WI38 (cell line): ENCODE results near the gene PEA15.

Experiments
- H3K4me3 ChIP-seq: 2 replicates; pipeline ENCODE4 v1.5.1; 2011; ENCODE audit warnings: low read depth, mild to moderate bottlenecking, control low read depth, low read length
- CTCF ChIP-seq: IDR thresholded peaks from 2 replicates; pipeline ENCODE4 v1.5.1; 2012; ENCODE audit warnings: low read depth, mild to moderate bottlenecking, control low read depth, low read length

Gene PEA15

GRCh38 chr1:160192234-160192633 is 12.9 kb upstream of the PEA15 start:
- no peak for TF ChIP-seq CTCF
- H3K4me3 ChIP-seq = no peak overlapping the region

DNA sequence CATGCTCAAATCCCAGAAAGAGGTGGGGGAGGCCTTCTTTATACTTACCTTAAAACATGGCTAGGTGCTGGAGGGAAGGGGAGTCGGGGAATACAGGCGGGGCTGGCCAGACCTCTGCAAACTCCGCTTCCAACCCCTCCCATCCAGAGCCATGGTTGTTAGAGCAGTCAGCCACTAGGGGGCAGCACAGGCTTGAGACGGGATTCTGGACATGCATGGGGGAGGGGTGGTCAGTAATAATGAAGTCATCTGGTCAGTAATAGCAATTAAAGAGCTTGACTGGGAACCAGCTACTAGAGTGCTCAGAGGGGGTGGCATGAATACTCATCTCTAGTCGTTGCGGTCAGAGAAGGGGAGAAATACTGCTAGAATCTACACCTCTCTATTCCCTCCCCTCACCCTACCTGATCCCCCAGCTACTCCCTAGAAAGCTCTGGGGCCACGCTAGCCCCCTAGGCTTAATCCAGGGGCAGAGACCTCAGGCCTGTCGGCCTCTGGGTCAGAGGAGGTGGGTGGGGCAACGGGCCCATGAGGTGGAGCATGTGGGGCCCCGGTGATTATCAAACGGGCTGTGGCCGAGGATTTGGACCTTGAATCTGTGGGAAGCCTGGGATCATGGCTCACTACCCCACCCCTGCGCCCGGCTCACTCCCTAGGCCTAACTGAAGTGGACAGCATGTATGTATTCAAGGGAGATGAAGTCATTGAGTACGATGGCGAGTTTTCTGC is 11.9 kb upstream of the PEA15 start:
- H3K4me3 ChIP-seq = no peak overlapping the region
- peak; percentile 95 for TF ChIP-seq CTCF

DNA sequence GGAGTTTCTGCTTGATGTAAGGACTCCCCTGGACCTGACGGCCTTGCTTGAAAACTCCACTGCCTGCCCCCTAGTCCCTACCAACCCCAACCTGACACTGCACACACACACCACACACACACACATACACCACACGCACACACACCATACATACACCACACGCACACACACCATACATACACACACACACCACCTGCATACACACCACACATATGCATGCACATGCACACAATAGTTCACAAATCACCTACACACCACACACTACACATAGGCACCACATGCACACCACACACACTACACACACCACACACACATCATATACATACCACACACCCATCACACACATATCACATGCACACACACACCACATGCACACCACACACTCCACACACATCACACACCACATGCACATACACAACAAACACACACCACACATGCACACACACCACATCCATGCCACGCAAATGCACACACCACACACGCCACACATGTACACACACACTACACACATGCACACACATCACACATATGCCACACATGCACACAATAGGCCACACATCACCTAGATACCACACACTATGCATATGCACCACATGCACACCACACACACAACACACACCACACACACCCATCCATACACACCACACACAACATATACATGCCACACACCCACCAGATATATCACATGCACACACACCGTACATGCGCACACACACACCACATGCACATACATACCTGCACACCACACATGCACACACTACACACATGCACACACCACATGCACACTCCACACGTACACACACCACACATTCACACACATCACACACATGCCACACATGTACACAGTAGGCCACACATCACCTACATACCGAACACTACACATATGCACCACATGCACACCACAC is 11.1 kb upstream of the PEA15 start:
- no peak for TF ChIP-seq CTCF
- H3K4me3 ChIP-seq = no peak overlapping the region

DNA sequence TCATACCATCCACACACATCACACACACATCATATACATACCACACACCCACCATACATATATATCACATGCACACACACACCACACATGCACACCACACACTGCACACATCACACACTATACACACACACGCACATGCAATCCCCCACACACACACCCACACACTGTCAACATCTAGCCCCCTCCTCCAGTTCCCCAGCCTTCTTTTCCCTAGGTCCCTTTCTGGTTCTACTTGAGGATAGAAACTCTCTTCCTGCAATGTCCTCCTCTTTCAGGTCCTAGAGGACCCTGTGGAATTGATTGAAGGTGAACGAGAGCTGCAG is 10.5 kb upstream of the PEA15 start:
- H3K4me3 ChIP-seq = no peak overlapping the region
- no peak for TF ChIP-seq CTCF

- TF ChIP-seq CTCF = no peak
- no peak overlapping the region for H3K4me3 ChIP-seq
Measured at GRCh38 chr1:160196143-160196542, 9.0 kb upstream of the PEA15 start.

DNA sequence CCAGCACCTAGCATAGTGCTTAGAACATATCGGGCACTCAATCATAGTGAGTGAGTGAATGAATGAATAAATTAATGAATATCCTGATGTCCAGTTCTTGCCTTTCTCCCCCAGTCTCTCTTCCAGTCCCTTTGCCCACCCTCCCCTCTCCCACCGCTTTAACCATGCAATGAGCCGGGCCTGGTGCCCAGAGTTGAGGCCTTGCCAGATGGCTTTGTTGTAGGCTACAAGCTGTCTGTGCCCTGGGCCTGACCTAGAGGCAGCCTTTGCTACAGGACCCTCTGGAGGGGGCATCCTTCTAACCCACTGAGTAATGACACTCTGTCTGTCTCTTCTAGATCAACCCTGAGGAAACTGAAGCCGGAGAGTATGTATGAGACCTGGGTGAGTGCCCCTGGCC is 8.0 kb upstream of the PEA15 start:
- TF ChIP-seq CTCF = no peak
- no peak overlapping the region for H3K4me3 ChIP-seq

DNA sequence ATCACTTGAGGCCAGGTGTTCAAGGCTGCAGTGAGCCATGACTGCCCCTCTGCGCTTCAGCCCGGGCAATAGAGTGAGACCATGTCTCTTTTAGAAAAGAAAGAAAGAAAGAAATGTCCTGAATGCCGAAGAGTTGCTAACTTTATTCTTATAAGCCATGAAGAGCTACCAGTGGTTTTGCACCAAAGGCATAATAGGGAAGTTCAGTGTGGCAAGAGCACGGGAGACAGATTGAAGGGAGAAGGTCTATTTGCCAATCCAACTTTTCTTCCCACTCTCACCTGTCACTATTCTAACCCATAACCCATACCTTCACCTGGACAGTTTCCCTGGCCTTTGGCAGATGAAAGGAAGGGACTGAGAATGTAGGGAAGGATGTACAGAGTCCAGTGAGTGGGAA is 4.4 kb upstream of the PEA15 start:
- no peak overlapping the region for H3K4me3 ChIP-seq
- TF ChIP-seq CTCF = no peak
